SU-DHL-6 (cell line): ENCODE measurements around the gene LIX1L.

Experiments
- EZH2phosphoT487 ChIP-seq: fragments of 200-600 bp; sonication (generic), shearing (Covaris generic); conservative IDR thresholded peaks from 2 replicates; pipeline ENCODE4 v1.6.1; 2018; ENCODE audit warnings: mild to moderate bottlenecking, antibody characterized with exemption, low read length, moderate library complexity, mixed read lengths
- TF ChIP-seq, protein P1 (sequence below): fragments of 200-600 bp; sonication (generic); IDR thresholded peaks from one replicate; pipeline ENCODE4 v1.5.1; 2017; ENCODE audit warnings: antibody characterized with exemption, mild to moderate bottlenecking, low read length, moderate library complexity; ENCODE audit not compliant: insufficient read depth, poor library complexity, severe bottlenecking

DNA sequence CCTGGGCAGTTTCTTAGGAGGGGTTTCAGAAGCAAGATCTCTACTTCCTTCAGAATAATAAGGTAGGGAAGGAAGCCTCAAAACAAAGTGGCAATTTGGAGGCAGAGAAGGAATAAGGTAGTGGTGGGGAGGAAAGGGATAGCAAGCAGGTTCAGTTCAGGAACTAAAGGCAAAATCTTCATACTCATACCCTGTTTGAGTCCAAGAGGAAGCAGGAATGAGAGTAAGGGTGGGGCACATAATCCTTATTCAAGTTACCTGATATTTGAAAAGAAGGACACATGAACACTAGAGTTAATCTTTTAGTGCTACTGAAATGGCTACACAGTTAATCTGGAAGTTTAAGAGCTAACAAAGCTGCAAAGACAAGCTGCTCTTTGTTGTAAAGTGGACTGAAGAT lies 22.1 kb downstream of the LIX1L start:
- TF ChIP-seq, protein P1, sequence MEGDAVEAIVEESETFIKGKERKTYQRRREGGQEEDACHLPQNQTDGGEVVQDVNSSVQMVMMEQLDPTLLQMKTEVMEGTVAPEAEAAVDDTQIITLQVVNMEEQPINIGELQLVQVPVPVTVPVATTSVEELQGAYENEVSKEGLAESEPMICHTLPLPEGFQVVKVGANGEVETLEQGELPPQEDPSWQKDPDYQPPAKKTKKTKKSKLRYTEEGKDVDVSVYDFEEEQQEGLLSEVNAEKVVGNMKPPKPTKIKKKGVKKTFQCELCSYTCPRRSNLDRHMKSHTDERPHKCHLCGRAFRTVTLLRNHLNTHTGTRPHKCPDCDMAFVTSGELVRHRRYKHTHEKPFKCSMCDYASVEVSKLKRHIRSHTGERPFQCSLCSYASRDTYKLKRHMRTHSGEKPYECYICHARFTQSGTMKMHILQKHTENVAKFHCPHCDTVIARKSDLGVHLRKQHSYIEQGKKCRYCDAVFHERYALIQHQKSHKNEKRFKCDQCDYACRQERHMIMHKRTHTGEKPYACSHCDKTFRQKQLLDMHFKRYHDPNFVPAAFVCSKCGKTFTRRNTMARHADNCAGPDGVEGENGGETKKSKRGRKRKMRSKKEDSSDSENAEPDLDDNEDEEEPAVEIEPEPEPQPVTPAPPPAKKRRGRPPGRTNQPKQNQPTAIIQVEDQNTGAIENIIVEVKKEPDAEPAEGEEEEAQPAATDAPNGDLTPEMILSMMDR, result no peak
- no peak for TF ChIP-seq EZH2phosphoT487
